ENCODE data around the gene ASTN2.

Gene ASTN2

DNA sequence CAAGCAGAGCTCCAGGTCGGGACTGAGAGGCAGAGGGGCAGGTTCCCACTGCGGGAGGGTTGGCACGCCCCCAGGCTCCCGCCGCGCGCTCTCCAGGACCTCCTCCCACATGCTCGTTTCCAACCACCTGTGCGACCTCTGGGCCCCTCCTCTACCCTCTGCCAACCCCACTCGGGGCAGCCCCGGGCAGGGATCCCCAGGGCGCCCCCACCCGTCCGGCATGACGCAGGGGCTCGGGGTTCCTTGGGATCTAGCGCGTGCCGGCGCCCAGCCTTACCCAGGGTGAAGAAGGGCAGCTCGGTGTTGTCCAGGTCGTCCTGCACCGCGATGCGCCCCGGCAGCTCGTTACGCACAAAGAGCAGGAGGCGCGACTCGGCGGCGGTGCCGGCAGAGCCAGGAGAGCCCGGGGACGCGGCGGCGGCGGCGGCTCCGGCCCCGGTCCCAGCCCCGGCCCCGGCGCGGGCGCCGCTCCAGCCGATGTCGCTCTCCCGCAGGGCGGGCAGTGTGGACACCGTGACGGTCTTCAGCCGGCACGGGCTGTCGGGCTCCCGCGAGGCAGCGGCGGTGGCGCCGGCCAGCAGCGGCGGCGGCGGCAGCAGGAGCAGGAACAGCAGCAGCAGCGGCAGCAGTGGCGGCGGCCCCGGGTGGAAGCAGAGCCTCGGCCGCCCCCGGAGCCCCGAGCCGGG lies 494 bp downstream of the ASTN2 start:
- peaks cover 3% of the 10 kb centered on the region; the same call in 1 of the 2 replicates for H3K27me3 ChIP-seq (ENCODE audit: control insufficient read depth, low read length)
- H3K27ac ChIP-seq (ENCODE audit: low read depth, low read length) = peak overlapping the region; percentile 5; the same call in 1 of the 2 replicates
- no peak for TF ChIP-seq EZH2phosphoT487 (IDR thresholded peaks at IDR 0.05; ENCODE audit: borderline replicate concordance, low read length)
- TF ChIP-seq, protein P1, sequence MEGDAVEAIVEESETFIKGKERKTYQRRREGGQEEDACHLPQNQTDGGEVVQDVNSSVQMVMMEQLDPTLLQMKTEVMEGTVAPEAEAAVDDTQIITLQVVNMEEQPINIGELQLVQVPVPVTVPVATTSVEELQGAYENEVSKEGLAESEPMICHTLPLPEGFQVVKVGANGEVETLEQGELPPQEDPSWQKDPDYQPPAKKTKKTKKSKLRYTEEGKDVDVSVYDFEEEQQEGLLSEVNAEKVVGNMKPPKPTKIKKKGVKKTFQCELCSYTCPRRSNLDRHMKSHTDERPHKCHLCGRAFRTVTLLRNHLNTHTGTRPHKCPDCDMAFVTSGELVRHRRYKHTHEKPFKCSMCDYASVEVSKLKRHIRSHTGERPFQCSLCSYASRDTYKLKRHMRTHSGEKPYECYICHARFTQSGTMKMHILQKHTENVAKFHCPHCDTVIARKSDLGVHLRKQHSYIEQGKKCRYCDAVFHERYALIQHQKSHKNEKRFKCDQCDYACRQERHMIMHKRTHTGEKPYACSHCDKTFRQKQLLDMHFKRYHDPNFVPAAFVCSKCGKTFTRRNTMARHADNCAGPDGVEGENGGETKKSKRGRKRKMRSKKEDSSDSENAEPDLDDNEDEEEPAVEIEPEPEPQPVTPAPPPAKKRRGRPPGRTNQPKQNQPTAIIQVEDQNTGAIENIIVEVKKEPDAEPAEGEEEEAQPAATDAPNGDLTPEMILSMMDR (IDR thresholded peaks at IDR 0.05; ENCODE audit: low read depth, low read length, poor library complexity, severe bottlenecking) = peak; percentile 58

DNA sequence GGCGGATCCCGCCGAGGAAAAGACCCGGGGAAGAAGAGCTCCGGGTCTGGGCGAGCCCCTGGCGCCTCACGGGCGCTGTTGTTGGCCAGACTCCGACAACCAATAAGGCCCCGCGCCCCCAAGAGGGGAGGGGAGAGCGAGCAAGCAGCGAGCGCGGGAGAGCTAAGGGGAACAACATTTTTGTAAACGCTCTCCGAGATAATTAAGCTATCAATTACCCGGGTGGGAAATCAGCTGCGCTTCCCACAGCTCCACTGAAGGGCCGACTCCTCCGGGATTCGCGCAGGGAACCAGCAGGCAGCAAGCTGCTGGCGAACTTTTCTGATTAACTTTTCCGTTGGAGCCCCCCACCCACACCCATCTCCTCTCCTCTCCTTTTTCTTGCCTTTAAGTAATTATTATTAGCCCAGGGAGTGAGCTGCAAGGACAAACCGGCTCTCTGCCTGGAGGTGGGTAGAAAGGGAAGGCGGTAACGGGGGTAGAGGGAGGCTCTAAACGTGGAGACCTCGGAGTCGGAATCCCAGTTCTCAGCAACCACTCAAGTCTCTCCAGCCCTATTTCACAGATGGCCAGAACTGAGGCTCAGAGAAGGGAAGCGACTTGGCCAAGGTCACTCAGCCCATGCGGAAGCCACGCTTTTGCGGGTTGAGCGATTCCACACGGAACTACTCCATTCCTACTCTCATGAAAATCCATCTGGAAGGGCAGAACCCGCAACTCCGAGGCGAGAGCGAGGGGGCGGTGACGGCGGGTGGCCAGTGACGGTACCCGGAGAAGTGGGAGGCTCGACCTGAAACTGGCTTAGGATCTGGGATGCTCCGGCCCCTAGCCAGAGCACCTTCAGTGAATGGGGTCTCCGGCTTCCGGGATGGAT lies 1.3 kb downstream of the ASTN2 start:
- Histone ChIP-seq H3K27me3 (ENCODE audit: control insufficient read depth, low read length) (no peaks in the 10 kb centered on the region), H3K4me1 (ENCODE audit: control insufficient read depth, low read length) (peaks cover 74% of the 10 kb centered on the region), H3K79me2 (ENCODE audit: control insufficient read depth, low read length) (peaks cover 57% of the 10 kb centered on the region), H3K36me3 (ENCODE audit: control insufficient read depth, low read length) (peaks cover 45% of the 10 kb centered on the region), H3K27ac (ENCODE audit: low read depth, low read length) (peak overlapping the region; percentile 5; the same call in 1 of the 2 replicates), H3F3A (ENCODE audit: control insufficient read depth, insufficient read depth) (peaks cover 8% of the 10 kb centered on the region), H3K9me3 (ENCODE audit: control insufficient read depth, insufficient read depth, low read length) (no peaks in the 10 kb centered on the region), H3K4me2 (ENCODE audit: low read length) (peak overlapping the region; percentile 92), H4K20me1 (ENCODE audit: control insufficient read depth, insufficient read depth, low read depth, low read length) (no peaks in the 10 kb centered on the region; the same call in 1 of the 2 replicates), H3K4me3 (ENCODE audit: low read length) (peak overlapping the region; percentile 91), H3K9me2 (replicated peaks; ENCODE audit: control insufficient read depth, low read length) (no peaks in the 10 kb centered on the region)
- TF ChIP-seq EZH2phosphoT487 (IDR thresholded peaks at IDR 0.05; ENCODE audit: borderline replicate concordance, low read length) = no peak
- TF ChIP-seq, protein P1 (IDR thresholded peaks at IDR 0.05; ENCODE audit: low read depth, low read length, poor library complexity, severe bottlenecking) = peak; percentile 58

More for the DNA sequence above, 494 bp downstream of the ASTN2 start:
- Histone ChIP-seq H3K79me2 (ENCODE audit: control insufficient read depth, low read length) (peaks cover 49% of the 10 kb centered on the region), H3K4me2 (ENCODE audit: low read length) (peak overlapping the region; percentile 92), H3K4me1 (ENCODE audit: control insufficient read depth, low read length) (peaks cover 73% of the 10 kb centered on the region), H3F3A (ENCODE audit: control insufficient read depth, insufficient read depth) (peaks cover 8% of the 10 kb centered on the region), H4K20me1 (ENCODE audit: control insufficient read depth, insufficient read depth, low read depth, low read length) (no peaks in the 10 kb centered on the region; the same call in 1 of the 2 replicates), H3K9me3 (ENCODE audit: control insufficient read depth, insufficient read depth, low read length) (no peaks in the 10 kb centered on the region), H3K4me3 (ENCODE audit: low read length) (peak overlapping the region; percentile 91), H3K9me2 (replicated peaks; ENCODE audit: control insufficient read depth, low read length) (no peaks in the 10 kb centered on the region), H3K36me3 (ENCODE audit: control insufficient read depth, low read length) (peaks cover 37% of the 10 kb centered on the region)

DNA sequence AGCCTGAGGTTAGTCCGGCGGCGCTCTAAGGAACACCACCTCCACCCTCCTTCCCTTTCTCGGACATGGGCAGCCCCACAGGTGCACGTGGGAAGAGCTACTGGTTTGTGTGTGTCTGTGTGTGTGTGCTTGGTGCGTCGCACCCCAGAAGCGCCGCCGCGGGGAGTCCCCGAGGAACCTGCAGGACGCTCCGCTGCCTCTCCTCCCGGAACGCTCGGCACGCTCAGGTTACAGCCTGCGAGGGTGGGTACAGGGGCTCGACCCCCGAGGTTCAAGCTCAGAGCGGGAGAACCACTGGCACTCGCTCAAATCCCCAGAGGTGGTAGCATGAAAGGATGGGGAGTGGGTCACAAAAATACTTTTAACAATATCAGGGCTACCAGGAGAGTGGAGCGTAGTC lies 2.0 kb downstream of the ASTN2 start:
- Histone ChIP-seq H3K4me1 (ENCODE audit: control insufficient read depth, low read length) (peaks cover 74% of the 10 kb centered on the region), H3K9me2 (replicated peaks; ENCODE audit: control insufficient read depth, low read length) (no peaks in the 10 kb centered on the region), H3K36me3 (ENCODE audit: control insufficient read depth, low read length) (peaks cover 52% of the 10 kb centered on the region), H3K9me3 (ENCODE audit: control insufficient read depth, insufficient read depth, low read length) (no peaks in the 10 kb centered on the region), H3K4me2 (ENCODE audit: low read length) (peak overlapping the region; percentile 92), H4K20me1 (ENCODE audit: control insufficient read depth, insufficient read depth, low read depth, low read length) (no peaks in the 10 kb centered on the region; the same call in 1 of the 2 replicates), H3K27me3 (ENCODE audit: control insufficient read depth, low read length) (no peaks in the 10 kb centered on the region), H3K4me3 (ENCODE audit: low read length) (peak overlapping the region; percentile 91), H3K27ac (ENCODE audit: low read depth, low read length) (no peak overlapping the region), H3K79me2 (ENCODE audit: control insufficient read depth, low read length) (peaks cover 64% of the 10 kb centered on the region), H3F3A (ENCODE audit: control insufficient read depth, insufficient read depth) (peaks cover 8% of the 10 kb centered on the region)
- TF ChIP-seq, protein P1 (IDR thresholded peaks at IDR 0.05; ENCODE audit: low read depth, low read length, poor library complexity, severe bottlenecking) = no peak
- TF ChIP-seq EZH2phosphoT487 (IDR thresholded peaks at IDR 0.05; ENCODE audit: borderline replicate concordance, low read length) = no peak

Measured in DOHH2 (cell line).